IPS-NIHi7 (cell line): ENCODE results near the gene KAZN.
"Not testable (repeated sequence)": the region's sequence is repeated elsewhere in the genome, so short reads cannot be mapped to it uniquely, and the experiment has no call there.

Experiments
- DNase-seq: peaks from one replicate; pipeline ENCODE4 v3.0.0; 2012; ENCODE audit warnings: mixed read lengths; ENCODE audit errors: extremely low spot score

The KAZN gene

DNA sequence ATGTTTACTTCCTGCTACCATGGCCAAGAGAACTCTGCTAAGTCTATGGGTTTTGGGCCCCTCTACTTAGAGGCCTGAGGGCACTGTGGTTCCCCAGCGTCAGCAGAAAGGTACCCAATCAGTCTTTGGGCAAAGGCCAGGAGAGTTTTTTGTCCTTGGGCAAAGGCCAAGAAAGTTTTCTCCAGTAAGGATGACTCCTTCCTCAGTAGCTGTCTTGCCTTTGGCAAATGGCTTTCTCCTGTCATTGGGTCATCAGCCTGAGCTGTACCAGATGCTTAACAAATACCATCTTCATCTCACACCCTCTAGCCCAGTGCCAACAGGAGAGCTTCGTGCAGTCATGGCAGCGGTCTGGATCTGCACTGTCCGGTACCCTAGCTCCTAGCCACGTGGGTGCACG, 355.7 kb downstream of the KAZN start:
- DNase-seq: no peak

DNA sequence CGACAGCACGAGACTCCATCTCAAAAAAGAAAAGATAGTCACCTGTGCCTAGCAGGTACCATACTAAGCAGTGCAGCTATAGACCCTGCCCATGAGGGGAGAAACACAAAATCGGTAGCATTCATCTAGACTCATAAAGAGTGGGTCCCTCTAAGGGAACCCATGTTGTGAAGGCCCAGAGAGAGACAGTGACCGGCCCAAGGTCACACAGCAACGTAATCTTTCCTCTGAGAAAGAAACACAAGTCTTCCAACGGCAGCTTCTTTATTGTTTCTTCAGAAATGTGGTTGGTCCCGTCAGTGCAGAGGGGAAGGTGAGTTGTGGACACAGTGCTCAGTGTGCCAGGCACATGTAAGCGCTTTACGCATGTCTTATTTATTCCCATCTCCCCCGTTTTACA, 356.4 kb downstream of the KAZN start:
- DNase-seq: no peak

DNA sequence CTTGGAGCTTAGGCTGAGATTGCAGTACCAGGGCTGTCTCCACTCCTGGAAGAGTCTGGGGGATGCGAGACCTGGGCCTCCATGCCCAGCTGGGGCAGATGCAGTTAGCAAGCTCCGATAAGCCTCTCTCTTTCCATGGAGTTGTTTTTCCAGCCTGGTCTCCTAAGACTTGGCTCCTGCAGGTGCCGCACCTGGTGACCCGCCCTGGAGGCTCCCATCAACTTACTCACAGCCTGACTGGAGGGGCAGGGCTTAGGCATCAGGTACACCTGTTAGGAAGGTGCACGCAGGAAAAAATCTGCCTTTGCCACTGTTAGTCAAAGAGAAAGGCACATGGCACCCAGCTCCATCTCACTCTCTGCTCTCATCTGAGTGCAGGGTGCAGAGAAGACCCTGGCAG, 356.9 kb downstream of the KAZN start:
- no peak for DNase-seq

DNA sequence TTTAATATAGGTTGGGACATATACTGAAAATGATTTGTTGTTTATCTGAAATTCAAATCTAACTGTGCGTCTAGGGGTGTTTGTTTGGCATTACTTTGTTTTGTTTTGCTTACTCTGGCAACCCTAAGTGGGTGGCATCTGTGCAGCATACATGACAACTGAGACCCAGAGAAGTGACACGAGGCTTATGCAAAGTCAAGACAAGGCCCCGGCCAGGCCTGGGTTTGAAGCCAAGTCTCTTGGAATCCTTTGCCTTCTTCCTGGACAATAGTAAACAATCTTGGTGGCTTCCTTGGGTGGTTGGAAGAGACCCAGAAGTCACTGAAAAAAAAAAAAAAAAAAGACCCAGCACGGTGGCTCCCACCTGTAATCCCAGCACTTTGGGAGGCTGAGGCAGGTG, 357.5 kb downstream of the KAZN start:
- DNase-seq: no peak

DNA sequence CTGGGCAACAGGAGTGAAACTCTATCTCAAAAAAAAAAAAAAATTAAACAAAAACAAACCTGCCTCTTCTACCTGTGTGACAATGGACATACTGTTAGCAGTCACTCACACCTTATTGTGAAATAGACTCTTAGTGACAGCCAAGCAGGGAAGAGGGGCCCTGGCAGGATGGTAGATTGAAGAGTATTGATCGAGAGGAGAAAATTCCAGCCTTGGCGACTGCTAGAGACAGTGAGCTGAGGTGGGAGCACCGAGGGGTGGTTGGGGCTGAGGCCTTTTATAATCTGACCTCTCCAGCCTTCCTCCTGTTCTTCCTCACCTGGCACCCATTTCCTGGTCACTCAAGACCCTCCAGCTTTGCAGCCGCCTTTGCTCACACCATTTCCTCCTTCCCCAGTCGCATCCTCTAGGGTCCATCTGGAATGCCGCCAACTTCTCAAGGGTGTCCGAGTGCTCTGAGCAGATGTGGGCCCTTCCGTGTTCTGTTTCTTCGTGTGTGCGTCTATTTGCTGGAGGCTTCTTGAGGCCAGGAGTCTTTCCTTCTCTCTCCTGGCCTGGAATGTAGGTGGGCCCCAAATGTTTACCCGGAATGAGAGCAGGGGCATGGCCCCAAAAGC, 358.2 kb downstream of the KAZN start:
- DNase-seq: no peak

DNA sequence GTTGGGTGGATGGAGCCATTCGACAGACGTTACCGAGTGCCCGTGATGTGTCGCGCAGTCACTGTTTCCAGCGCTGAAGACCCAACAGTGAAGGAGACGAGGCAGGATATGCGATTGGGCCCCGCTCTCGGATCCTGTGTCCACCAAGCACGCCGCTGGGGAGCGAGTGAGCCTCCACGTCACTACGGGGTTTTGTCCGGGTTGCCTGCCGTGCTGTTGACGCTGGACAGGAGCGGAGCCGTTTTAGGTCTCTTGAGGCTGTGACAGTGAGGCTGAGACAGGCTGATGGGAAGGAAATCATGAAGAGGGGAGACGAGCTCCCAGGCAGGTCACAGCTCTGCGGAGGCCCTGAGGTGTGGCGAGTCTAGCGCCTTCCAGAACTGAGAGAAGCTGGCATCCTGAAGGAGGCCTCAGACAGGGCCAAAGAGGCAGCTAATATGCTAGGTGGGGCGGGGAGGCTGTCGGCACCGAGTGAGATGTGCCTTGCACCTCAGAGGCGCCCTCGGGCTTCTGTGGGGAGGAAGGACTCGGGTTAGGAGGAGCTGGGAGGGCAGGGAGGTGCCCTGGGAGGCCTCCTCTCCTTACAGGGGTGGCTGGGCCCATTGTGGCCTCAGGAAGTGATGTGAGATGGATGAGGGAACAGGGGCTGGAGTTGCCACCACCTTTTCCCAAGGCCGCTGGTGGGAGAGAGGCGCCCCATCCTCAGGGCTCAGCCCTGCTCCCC, 359.1 kb downstream of the KAZN start:
- DNase-seq: no peak

DNA sequence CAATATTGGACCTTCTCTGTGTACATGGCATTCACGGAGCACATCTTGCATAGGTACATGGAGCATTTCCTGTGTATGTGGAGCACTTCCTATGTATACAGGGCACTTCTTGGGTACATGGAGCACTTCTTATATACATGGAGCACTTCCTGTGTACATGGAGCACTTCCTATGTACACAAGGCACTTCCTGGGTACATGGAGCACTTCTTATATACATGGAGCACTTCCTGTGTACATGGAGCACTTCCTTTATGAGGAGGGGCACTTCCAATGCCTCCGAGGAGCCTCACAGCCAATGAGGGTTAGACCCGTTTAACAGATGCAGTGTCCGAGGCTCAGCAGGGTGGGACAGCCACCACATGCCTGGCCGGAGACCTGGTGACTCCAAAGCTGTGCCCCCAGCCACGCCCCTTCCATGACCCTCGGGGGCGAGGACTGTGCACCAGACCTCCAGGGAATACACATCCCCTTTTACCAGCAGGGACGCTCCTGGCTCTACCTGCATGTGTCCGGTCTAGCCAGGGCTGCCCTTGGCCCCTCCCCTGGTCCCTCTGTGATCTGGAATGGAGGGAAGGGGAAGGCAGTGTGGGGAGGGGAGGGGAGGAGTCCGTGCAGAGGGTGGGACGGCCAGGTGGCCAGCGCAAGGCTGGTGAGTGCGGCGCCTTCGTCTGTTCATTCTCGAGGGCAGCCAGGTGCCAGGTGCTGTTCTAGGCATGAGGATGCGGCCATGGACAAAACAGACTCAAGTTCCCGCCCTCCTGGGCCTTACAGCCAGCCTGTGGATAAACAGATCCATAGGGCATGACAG, 360.0 kb downstream of the KAZN start:
- DNase-seq: no peak

DNA sequence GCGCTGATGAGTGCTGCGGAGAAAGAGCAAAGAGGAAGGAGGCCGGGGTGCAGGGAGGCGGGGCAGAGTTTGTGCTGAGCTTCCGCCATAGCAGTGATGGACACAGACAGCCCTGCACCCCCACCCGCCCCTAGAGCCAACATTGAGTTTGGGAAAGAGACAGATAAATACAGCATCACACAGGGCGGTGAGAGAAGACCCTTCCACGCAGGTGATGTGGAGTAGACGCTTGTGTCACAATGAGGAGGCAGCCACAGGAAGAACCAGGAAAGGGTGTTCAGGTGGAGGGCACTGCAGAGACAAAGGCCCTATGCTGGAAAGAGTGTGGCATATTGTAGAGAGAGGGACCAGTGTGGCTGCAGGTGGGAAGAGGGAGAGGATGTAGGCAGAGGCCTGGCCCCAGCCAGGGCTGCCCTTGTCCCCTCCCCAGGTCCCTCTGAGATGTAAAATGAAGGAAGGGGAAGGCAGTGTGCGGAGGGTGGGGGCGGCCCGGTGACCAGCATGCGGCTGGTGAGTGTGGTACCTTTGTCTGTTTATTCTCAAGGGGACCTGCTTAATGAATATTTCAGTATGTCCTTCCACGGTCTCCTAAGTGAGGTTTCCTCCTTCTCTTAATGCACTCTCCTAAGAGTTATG, 360.7 kb downstream of the KAZN start:
- DNase-seq: no peak

DNA sequence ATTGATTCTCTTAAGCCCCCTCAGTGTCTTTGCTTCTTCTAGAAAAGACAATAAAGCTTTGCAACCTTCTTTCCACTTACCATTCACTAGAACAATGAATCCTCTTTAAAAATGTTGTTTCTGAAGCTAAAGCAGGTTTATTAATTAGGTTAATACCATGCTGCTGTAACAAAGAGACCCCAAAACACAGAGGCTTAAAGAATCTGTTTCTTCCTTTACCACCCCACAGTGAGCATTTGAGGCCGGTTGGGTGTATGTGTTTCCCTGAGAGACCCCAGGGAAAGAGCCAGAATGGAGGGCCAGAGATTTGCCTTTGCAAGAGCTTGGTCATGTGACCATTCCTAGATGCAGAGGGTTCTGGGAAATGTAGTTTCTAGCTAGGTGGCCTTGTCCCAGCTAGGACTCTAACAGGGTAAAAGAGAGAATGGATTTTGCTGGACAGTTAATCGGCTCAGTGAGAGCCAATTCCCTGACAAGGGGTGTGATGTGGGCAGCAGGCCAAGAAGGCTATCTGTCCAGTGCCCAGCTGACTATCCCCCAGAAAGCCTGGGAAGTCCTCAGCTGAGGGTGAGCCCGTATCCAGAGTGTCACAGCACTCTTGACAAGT, 363.3 kb downstream of the KAZN start:
- peak; percentile 59 for DNase-seq

DNA sequence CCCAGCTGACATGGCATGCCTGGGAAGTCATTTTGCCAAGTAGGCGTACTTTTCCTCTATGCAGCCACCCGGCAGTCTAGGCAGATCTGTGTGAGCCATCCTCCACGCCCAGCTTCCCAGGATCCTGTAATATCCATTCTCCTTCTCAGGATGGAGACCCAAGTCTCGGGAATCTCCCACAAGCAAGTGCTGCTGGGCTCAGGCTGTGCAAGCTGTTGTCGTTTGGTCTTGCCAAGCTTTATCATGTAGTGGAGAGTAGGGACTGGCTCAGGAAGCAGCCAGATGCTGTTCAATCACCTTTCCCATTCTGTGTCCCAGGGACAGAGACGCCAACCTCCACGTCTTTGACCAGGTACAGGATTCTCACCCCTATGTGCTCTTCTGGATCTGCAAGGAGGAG, 363.9 kb downstream of the KAZN start:
- no peak for DNase-seq

DNA sequence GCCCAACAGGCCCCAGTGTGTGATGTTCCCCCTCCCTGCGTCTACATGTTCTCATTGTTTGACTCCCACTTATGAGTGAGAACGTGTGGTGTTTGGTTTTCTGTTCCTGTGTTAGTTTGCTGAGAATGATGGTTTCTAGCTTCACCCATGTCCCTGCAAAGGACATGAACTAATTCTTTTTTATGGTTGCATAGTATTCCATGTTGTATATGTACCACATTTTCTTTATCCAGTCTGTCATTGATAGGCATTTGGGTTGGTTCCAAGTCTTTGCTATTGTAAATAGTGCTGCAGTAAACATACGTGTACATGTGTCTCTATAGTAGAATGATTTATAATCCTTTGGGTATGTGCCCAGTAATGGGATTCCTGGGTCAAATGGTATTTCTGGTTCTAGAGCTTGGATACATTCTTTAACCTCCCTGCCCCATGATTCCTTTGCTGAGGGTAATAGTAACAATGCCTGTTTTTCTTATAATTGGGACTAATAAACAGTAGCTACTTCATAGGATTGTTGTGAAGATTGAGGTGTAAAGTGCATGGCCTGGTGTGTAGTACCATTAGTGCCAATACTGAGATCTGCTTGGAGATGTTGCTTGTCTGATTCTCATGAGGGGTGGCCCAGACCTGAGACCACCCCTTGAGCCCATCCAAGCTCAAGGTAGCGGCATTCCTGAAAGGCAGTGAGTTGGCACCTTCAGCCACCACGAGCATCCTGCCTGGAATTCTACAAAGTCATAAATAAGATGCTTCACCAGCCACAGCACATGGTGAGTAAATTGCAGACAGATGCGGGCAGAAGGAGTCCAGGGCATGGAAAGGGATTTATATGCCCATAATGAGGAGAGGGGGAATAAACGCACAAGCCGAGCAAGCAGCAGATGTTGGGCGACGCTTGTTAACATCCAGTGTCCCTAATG, 365.6 kb downstream of the KAZN start:
- DNase-seq: not testable (repeated sequence)

DNA sequence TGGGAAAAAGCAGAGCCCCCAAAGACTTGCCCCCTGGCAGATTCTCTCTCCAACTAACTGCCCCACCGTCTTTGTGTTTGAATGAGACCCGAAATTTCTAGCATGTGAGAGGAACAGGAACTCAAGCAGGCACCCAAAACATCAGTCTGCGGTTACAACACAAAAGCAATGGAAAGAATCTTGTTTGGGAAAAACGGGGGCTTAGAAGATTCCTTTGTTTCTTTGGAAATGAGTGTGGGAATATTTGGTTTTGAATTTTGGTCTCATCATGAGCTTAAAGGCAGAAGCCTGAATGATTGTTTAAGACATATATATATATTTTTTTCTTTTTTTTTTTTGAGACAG, 366.2 kb downstream of the KAZN start:
- DNase-seq: no peak

DNA sequence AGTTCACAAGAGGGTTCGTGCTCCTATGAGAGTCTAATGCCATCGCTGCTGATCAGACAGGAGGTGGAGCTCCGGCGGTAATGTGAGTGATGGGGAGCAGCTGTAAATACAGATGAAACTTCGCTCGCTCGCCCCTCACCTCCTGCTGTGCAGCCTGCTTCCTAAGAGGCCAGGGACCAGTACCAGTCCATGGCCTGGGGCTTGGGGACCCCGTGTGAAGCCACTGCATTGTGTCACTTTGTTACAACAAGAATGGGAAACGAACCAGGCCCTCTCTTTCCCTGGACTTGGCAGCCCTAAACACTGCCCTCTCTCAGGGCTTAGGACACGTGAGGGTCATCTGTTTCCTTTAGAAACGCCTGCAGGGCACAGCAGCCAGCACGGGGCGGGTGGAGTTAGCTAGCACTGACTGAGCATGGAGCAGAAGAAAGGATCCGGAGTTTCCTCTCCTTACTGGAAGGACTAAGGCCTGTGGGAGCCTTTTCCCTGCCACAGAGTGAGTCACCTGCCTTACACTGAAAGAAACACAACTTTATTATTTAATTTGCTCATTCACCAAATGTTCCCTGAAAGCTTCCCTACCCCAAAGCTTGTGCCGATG, 369.9 kb downstream of the KAZN start:
- DNase-seq: no peak

DNA sequence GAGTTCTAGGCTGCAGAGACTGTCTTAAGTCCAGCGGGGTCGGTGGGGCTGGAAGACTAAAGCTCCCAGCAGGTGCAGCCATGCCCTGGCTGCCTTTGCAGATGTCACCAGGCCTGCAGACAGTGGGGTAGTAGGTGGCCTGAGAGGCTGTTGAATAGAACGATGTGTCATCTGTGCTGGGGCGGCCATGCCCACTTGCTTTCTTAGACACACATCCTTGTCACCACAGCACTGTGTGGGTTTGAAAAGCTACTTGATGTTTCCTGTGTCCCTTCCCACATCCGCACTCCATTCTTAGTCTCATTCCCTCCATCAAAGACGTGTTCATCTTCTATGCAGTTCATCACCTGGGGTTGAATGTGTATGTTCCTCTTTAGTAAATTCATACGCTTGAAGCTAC, 370.5 kb downstream of the KAZN start:
- DNase-seq: no peak

DNA sequence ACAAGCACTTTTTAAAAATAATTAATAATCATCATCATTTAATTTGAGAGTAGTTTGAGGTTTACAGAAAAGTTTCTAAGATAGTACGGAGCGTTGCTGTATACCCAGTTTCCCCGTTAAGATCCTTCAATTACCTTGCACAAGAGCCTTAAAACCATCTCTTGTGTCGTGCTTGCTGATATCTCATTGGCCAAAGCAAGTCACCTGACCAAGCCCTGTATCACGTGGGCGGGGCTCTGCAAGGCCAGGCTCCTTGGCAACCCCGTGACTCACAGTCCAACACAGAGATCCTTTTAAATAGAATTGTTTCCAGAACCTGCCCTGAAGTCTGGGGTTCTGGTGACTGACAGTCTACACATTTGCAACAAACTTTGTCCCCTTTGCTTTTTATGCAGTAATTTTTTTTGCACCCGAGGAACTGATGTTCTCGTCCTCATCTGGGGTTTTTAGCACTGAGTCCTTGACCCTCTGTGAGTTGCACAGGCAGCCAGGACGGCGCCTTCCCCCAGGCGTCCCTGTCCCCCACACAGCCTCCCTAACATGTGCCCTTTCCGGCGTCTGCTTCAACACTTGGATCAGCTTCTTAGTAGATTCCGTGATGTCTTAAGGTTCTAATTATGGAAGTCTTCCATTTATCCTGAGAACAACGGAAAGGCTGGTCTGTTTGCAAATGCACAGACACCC, 371.8 kb downstream of the KAZN start:
- peak; percentile 73 for DNase-seq

DNA sequence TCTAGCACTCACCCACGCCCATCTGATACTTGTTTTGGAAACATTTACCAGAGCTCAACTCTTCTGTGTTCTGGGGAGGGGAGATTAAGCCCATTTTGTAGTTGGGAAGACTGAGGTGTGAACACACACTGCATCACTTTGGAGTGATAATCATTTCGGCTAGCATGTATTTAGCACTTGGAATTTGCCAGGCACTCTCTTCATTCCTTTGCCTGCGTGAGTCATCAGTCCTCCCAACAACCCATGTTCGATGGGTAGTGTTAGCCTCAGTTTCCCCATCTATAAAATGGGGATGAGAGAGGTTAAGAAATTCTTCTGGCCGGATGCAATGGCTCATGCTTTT, 372.3 kb downstream of the KAZN start:
- DNase-seq: no peak

DNA sequence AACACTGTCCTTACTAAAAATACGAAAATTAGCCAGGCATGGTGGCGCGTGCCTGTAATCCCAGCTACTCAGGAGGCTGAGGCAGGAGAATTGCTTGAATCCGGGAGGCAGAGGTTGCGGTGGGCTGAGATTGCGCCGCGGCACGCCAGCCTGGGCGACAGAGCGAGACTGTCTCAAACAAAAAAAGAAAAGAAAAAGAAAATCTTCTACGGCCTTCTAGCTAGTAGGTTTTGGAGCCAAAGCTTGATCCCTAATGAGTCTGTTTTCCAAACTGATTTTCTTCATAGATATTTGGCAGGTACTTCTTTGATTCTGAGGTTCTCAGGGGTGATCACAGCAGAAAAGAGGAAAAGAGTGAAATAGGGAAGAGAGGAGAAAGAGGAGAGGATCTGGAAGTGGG, 372.7 kb downstream of the KAZN start:
- DNase-seq: no peak

DNA sequence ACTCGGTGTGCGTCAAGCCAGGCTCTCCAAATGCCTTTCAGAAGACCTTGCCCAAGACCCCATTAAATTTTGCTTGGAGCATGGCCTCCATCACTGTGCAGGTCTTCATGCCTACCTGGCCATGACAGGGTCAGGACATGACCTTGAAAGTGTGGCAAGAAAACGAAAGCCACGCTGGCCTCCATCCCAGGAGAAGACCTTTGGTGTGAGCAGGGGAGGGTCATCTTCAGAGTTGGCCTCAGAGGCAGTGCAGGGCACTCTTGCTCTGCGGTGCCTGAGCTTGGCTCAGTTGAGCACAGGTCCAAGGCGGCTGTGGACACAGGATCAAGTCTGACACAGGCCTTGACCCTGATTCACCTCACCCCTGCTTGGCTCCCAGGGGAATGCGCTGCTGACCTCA, 373.6 kb downstream of the KAZN start:
- DNase-seq: no peak

DNA sequence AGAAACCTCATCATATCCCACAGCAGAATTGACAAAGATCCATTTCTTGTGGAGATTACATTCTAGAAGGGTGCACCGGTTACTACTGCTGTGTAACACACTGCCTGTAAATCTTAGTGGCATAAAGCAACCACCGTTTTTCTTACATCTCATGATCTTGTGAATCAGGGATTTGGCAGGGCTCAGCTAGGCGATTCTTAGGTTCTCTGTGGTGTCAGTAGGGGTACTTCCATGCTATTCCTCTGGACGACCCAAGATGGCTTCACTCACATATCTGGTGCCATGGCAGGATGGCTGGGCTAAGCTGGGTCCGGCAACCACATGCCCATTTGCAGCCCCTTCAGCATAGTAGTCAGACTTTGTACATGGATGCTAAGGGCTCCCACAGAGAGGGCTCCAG, 375.3 kb downstream of the KAZN start:
- DNase-seq: no peak

DNA sequence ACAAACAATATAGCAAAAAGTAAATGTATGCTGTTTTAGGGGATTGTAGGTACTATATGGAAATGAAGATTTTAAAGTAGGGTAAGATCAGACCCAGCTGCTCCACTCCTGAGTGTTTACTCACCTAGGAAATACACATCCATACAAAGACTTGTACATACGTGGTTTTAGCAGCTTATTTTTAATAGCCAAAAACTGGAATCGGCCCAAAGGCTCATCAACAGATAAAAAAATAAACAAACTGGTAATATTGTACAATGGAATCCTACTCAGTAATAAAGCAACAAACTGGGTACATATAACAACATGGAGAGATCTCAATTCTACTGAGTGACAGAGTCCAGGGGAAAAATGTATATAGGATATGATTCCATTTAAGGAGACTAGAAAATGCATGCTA, 375.9 kb downstream of the KAZN start:
- DNase-seq: no peak
